ENCODE measurements around the gene ADISSP. TPM values are rescaled to one million over a fixed set of nuclear protein-coding genes. Genes with fewer than 3 reads are reported as not detected.

The ADISSP gene
- total and polyA plus RNA-seq, 2 donors (not counting 1 experiment from before 2014, with no cell fraction given): 17.0 to 23.5 TPM

DNA sequence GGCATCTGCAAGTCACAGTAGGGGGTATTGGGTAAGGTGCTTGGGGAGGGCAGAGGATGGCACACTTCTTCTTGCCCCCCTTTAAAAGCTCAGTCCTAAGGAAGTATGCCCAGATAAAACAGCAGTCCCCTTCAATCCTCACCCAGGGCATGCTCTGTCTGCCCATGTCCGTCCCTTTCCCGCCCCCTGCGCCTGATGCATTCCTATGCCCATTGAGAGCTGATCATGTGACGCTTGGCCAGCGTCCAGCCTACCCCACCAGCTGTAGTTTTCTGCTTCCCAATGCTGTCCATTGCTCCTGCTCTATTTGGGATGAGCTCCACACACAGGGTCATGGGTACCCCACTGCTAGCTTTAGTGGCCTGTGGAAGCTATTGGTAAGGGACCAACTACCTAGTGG lies 63.5 kb downstream of the ADISSP start:
- Histone ChIP-seq H3K4me1 (ENCODE audit: control insufficient read depth, extremely low read depth, insufficient read depth, low read length) (no peaks in the 10 kb centered on the region), H3K4me3 (replicated peaks in 1 of 4; ENCODE audit: control extremely low read depth in 1 of 4, insufficient read depth in 1 of 4, low read depth in 3 of 4, low read length in 4 of 4) (no peak overlapping the region), H3K27me3 (ENCODE audit: control insufficient read depth, insufficient read depth, low read length) (peaks cover 3% of the 10 kb centered on the region), H3K27ac (ENCODE audit: insufficient read depth, low read length) (no peak overlapping the region), H3K9ac (ENCODE audit: insufficient read depth, low read length) (no peak overlapping the region), H4K20me1 (ENCODE audit: control insufficient read depth, extremely low read depth, insufficient read depth, low read length) (no peaks in the 10 kb centered on the region), H2AFZ (ENCODE audit: low read length) (no peak overlapping the region), H3K9me3 (ENCODE audit: control insufficient read depth, insufficient read depth, low read depth, low read length) (no peaks in the 10 kb centered on the region), H3K36me3 (ENCODE audit: control insufficient read depth, insufficient read depth, low read length) (no peaks in the 10 kb centered on the region), H3K79me2 (ENCODE audit: control insufficient read depth, insufficient read depth, low read length) (no peaks in the 10 kb centered on the region), H3K4me2 (ENCODE audit: extremely low read depth, insufficient read depth, low read length) (no peak overlapping the region)
- TF ChIP-seq, protein P1, sequence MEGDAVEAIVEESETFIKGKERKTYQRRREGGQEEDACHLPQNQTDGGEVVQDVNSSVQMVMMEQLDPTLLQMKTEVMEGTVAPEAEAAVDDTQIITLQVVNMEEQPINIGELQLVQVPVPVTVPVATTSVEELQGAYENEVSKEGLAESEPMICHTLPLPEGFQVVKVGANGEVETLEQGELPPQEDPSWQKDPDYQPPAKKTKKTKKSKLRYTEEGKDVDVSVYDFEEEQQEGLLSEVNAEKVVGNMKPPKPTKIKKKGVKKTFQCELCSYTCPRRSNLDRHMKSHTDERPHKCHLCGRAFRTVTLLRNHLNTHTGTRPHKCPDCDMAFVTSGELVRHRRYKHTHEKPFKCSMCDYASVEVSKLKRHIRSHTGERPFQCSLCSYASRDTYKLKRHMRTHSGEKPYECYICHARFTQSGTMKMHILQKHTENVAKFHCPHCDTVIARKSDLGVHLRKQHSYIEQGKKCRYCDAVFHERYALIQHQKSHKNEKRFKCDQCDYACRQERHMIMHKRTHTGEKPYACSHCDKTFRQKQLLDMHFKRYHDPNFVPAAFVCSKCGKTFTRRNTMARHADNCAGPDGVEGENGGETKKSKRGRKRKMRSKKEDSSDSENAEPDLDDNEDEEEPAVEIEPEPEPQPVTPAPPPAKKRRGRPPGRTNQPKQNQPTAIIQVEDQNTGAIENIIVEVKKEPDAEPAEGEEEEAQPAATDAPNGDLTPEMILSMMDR (conservative IDR thresholded peaks at IDR 0.05 in 1 of 2, IDR thresholded peaks at IDR 0.05 in 1 of 2; ENCODE audit: low read depth in 1 of 2, low read length in 2 of 2): no peak
- no peak for TF ChIP-seq EZH2 (IDR thresholded peaks at IDR 0.05; ENCODE audit: low read length, missing control alignments)
- DNase-seq (ENCODE audit: low read depth in 2 of 2): no peak

Other genes with a start within 250 kb of the ADISSP start
- not detected in 2 replicates for gene GFRA4, start 104.4 kb downstream of the ADISSP start, total RNA-seq
- not detected in 2 replicates for gene GFRA4, start 104.4 kb downstream of the ADISSP start, polyA plus RNA-seq
- gene ADAM33, start 85.7 kb downstream of the ADISSP start, total RNA-seq: 37.2 and 67.9 TPM in 2 replicates
- 27.9 and 29.4 TPM in 2 replicates for gene ADAM33, start 85.7 kb downstream of the ADISSP start, polyA plus RNA-seq
- gene SIGLEC1, start 55.2 kb downstream of the ADISSP start, total RNA-seq: not detected in 2 replicates
- gene SIGLEC1, start 55.2 kb downstream of the ADISSP start, polyA plus RNA-seq: not detected in 2 replicates
- 0.17 and 0.77 TPM in 2 replicates for gene HSPA12B, start 35.1 kb downstream of the ADISSP start, total RNA-seq
- gene HSPA12B, start 35.1 kb downstream of the ADISSP start, polyA plus RNA-seq: 0.02 and 0.08 TPM in 2 replicates
- under 0.01 and 0.17 TPM in 2 replicates for gene SPEF1, start 13.7 kb upstream of the ADISSP start, total RNA-seq
- gene SPEF1, start 13.7 kb upstream of the ADISSP start, polyA plus RNA-seq: 0.06 and 0.07 TPM in 2 replicates
- 106 TPM in 2 replicates for gene CENPB, start 19.0 kb upstream of the ADISSP start, total RNA-seq
- 32.6 and 52.7 TPM in 2 replicates for gene CENPB, start 19.0 kb upstream of the ADISSP start, polyA plus RNA-seq
- 49.3 and 62.1 TPM in 2 replicates for gene CDC25B, start 28.6 kb upstream of the ADISSP start, total RNA-seq
- 38.2 and 86.1 TPM in 2 replicates for gene CDC25B, start 28.6 kb upstream of the ADISSP start, polyA plus RNA-seq
- 10.0 and 17.8 TPM in 2 replicates for gene AP5S1, start 52.8 kb upstream of the ADISSP start, total RNA-seq
- 11.8 and 12.2 TPM in 2 replicates for gene AP5S1, start 52.8 kb upstream of the ADISSP start, polyA plus RNA-seq
- 12.1 and 15.9 TPM in 2 replicates for gene MAVS, start 79.1 kb upstream of the ADISSP start, total RNA-seq
- gene MAVS, start 79.1 kb upstream of the ADISSP start, polyA plus RNA-seq: 14.4 and 16.4 TPM in 2 replicates
- gene PANK2, start 121.6 kb upstream of the ADISSP start, total RNA-seq: 50.8 and 51.7 TPM in 2 replicates
- 32.0 and 33.7 TPM in 2 replicates for gene PANK2, start 121.6 kb upstream of the ADISSP start, polyA plus RNA-seq
- 21.8 and 41.0 TPM in 2 replicates for gene RNF24, start 247.8 kb upstream of the ADISSP start, total RNA-seq
- gene RNF24, start 247.8 kb upstream of the ADISSP start, polyA plus RNA-seq: 19.1 and 34.2 TPM in 2 replicates